ENCODE measurements around the gene PCBP3.
A peak's percentile ranks its signal among the peaks of the same experiment; 100 is the strongest.
"Not testable (repeated sequence)": the region's sequence is repeated elsewhere in the genome, so short reads cannot be mapped to it uniquely, and the experiment has no call there.

The PCBP3 gene

GRCh38 chr21:45975020-45975666, 331.6 kb downstream of the PCBP3 start:
- no peak for DNase-seq

- not testable (repeated sequence) for DNase-seq
These were observed 332.3 kb downstream of the PCBP3 start for GRCh38 chr21:45975667-45976409.

- no peak for DNase-seq
These were observed 333.3 kb downstream of the PCBP3 start for GRCh38 chr21:45976701-45977311.

- no peak for DNase-seq
These were observed 333.9 kb downstream of the PCBP3 start for GRCh38 chr21:45977396-45977795.

- DNase-seq, result no peak
These were observed 335.7 kb downstream of the PCBP3 start for GRCh38 chr21:45979141-45979631.

GRCh38 chr21:45979651-45980050, 336.1 kb downstream of the PCBP3 start:
- no peak for DNase-seq

GRCh38 chr21:45980271-45980670, 336.7 kb downstream of the PCBP3 start:
- DNase-seq, result no peak

GRCh38 chr21:45980697-45981096, 337.2 kb downstream of the PCBP3 start:
- DNase-seq, result no peak

- peak; percentile 61 for DNase-seq
These were observed 337.9 kb downstream of the PCBP3 start, which contains the start of gene COL6A1 for GRCh38 chr21:45981151-45982091. Gene COL6A1, plus strand, starts transcription at chr21:45981770. Its CDS starts 81 bp downstream, at chr21:45981851.

- DNase-seq, result no peak
These were observed 338.7 kb downstream of the PCBP3 start for GRCh38 chr21:45982092-45982757.

- DNase-seq, result no peak
These were observed 339.5 kb downstream of the PCBP3 start for GRCh38 chr21:45982758-45983648.

- no peak for DNase-seq
These were observed 340.1 kb downstream of the PCBP3 start for GRCh38 chr21:45983649-45983965.

GRCh38 chr21:45983981-45984551, 340.5 kb downstream of the PCBP3 start:
- peak; percentile 18 for DNase-seq

- no peak for DNase-seq
These were observed 341.1 kb downstream of the PCBP3 start for GRCh38 chr21:45984584-45985095.

GRCh38 chr21:45985471-45986315, 342.2 kb downstream of the PCBP3 start:
- DNase-seq, result no peak

- DNase-seq, result no peak
These were observed 343.0 kb downstream of the PCBP3 start for GRCh38 chr21:45986316-45987051.

- no peak for DNase-seq
These were observed 343.7 kb downstream of the PCBP3 start for GRCh38 chr21:45987121-45987711.
